NCI-H2029 treated with DMSO at 0.1 percent for 48 hours (cell line): ENCODE measurements around the gene CCDC47.
"Not testable (repeated sequence)": the region's sequence is repeated elsewhere in the genome, so short reads cannot be mapped to it uniquely, and the experiment has no call there.

Experiments
- DNase-seq: peaks from one replicate; lab custom pipeline; 2025; lab: John Stamatoyannopoulos, UW

CCDC47 gene, protein sequence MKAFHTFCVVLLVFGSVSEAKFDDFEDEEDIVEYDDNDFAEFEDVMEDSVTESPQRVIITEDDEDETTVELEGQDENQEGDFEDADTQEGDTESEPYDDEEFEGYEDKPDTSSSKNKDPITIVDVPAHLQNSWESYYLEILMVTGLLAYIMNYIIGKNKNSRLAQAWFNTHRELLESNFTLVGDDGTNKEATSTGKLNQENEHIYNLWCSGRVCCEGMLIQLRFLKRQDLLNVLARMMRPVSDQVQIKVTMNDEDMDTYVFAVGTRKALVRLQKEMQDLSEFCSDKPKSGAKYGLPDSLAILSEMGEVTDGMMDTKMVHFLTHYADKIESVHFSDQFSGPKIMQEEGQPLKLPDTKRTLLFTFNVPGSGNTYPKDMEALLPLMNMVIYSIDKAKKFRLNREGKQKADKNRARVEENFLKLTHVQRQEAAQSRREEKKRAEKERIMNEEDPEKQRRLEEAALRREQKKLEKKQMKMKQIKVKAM

DNA sequence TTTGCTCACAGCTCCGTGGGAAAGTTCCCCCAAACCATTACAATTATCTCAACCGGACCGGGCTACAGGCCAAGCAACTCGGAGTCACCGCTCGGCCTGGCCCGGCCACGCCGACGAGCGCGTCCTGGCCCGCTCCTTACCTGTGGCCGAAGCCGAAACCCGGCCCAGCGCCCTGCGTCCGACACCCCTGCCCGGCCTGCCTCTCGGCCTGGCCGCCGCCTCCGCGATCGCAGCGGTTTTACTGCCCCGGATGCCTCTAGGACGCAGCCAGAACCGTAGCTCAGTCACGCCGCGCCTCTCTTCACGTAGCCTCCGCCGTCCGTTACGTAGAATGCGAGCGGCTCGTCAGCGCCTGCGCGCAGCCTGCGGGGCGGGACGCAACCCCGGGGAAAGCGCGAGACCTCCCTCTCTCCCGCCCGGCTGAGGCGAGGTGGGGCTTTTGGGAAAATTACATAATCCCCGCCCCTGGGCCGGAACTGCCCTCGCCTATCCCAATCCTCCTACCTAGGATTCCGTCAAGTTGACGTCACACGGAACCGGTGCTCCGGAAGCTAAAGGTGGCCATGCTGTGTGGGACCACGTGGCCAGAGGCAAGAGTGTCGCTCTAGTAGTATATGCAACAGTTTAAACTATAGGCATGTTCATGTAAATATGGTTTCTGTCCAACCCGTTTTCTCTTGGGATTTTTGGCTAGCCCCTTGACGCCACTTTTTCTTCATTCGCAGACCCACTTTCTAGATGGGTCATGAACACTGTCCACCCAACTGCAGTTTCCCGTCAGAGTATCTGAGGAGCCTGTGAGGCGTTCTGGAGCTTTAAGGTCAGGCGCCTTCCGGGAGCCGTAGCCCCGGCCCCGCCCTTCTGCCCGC is at the start of gene CCDC47:
Gene CCDC47, minus strand, starts transcription at position 326 of the 869 bp plus-strand sequence. CDS start 7,422 bp downstream, outside the sequence.
- peak; percentile 91 for DNase-seq

DNA sequence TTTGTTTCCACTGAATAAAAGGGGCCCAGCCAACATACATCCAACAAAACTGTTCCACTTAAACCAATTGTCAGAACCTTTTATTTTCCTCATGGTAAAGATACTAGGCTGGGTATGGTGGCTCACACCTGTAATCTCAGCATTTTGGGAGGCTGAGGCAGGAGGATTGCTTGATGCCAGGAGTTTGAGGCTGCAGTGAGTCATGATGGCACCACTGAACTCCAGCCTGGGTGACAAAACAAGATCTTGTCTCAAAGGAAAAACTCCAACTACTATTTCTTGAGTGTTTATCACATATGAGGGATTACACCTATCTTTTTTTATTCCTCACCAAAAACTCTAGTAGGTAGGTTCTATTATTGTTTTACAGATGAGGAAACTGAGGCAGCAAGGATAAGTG is 49.1 kb upstream of the CCDC47 start:
- DNase-seq: no peak

DNA sequence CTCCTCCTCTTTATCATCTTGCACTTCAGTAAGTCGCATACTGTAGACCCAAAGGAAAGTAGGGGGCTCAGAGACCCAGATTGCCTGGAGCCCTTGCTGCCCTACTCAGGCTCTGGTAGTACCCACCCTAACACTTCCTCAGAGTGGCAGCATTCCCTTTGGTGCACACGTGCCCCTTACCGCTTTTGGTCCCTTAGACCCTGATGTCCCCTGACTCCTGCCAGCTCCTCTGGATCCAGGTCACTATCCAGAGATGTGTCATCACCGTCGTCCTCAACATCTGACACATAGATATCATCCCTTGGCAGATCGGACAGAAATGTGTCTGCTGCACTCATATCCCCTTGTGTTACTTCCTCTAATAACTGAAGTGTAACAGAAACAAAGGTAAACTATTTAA is 48.4 kb upstream of the CCDC47 start:
- no peak for DNase-seq

DNA sequence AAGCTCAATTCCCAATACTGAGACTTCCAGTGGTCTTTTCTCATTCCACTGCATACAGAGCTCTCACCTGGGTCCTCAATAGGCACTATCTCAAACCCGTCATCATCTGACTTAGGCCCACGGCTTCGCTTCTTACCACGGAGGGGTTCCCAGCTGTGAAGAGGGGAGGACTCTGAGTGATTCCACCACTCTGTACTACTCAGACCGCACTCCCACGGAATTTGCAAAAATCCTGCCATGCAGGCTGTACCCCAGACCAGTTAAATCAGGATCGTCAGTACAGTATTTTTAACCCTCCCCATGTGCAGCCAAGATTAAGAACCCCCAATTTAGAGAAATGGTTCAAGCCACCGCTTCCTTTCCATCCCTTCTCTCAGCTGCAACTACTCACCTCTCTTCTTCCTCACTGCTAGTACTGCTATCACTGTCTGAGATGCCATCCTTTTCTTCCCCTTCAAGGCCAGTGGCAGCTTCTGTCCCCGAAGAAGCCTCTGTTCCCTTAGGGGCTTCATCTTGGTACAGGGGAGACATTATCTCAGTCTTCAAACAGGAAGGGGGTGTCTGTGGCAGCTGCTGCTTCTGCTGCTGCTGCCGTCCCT is 47.7 kb upstream of the CCDC47 start:
- DNase-seq: no peak

DNA sequence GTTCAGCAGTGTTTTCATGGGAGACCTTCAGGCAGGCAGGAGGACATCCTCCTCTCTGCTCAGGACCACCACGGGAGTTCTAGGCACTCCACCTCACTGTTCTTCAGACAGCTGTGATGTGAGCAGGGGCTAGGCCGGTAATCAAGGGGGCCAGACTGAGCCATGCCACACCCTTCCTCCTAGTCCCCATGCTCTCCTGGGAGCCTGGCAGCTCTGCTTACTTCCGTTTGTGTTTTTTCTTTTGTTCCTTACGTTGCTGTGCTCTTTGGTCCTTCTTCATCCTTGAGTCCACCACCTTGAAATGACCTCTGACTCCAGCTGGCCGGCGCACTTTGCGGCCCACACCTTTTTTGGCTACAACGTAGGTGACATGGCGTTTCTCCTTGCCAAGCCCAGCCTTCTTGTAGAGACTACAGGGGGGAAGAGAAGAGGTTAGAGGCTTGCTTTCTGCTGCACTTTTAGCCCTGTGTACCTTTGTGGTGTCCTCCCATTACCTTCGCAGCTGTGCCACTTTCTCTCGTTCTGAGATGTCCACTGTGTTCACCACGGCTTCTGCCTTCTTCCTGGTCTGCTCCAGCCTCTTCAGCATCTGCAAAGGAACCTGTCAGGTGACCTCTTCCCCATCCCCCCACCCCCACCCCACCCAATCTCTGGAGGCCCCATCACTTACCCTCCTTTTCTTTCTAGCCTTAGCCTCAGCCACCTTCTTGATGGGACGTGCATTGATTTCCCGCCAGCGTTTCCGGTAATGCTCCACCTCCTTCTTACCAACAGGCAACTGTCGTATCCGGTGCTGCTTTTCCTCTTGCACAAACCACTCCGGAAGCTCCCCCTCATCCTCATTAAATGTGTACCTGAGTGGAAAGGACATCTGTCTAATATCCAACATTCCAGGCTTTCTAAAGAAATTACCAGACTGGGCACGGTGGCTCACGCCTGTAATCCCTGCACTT is 46.5 kb upstream of the CCDC47 start:
- DNase-seq: no peak

DNA sequence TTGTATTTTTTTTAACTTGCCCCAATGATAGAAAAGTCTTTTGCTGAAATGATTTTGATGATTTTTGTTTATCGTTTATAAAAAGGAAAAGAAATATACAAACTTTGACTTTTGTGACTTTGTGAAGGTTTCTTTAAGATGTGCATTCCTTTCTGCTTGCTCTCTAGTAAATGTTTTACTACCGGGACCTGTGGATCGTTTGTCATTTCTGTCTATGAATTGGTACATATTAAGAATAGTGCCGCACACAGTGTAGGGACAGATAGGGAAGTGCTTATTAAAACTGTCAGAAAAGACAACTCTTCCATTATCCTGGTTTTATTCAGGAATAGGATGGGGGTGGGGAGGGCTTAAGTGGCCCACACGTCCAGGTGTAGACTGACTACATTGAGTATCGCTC is 45.7 kb upstream of the CCDC47 start:
- DNase-seq: no peak

DNA sequence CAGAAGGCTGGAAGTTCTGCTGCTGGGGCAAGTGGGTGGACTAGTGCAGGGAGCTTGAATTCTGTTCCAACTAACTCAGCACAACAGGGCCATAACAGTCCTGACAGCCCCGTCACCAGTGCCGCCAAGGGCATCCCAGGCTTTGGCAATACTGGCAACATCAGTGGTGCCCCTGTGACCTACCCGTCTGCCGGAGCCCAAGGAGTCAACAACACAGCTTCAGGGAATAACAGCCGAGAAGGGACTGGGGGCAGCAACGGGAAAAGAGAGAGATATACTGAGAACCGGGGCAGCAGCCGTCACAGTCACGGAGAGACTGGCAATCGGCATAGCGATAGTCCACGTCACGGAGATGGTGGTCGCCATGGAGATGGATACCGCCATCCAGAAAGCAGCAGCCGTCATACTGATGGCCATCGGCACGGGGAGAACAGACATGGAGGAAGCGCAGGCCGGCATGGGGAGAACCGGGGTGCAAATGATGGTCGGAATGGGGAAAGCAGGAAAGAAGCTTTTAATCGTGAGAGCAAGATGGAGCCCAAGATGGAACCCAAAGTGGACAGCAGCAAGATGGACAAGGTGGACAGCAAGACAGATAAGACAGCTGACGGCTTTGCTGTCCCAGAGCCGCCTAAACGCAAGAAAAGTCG is 44.5 kb upstream of the CCDC47 start:
- no peak for DNase-seq

DNA sequence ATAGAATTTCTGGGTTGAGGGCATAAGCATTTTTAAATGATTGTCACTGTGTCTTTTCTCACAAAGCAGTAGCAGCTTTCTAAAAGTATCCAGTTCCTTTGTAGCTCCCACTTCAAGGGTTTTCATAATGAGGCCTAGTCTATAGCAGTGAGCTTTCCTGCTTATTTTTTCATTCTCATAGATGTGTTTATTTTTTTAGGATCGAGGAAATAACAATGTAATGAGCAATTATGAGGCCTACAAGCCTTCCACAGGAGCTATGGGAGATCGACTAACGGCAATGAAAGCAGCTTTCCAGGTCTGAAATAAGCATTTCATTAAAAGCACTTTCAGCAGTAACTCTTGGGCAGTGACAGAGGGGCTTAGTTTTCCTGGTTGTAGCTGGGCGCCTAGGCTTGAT is 43.3 kb upstream of the CCDC47 start:
- DNase-seq: no peak

DNA sequence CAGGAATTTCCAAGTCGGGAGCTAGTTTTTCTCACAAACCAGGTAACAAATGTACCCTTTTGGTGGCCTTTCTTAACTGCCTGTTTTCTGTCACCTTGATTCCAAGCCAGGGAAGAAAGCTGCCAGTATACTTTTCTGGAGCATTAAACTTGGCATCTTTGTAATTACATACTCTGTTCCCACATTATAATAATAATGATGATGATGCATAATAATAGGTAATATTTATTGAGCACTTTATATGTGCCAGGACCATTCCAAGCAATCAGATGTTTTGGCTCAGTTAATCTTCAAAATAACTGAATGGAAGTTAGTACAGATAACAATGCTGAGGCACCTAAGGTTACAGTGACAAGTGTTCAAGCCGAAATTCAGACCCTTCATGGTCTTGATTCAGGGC is 42.7 kb upstream of the CCDC47 start:
- DNase-seq: no peak

DNA sequence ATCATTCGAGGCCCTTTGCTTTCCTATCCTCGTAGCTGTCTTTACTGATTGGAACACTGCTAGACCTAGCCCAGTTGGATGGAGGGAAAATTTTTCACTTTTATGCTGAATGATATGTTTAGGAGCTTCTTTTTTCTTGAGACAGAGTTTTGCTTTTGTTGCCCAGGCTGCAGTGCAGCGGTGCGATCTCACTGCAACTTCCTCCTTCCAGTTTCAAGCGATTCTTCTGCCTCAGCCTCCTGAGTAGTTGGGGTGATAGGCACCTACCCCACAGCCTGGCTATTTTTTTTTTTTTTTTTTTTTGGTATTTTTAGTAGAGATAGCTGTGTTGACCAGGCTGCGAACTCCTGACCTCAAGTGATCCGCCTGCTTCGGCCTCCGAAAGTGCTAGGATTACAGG is 36.6 kb upstream of the CCDC47 start:
- no peak for DNase-seq

DNA sequence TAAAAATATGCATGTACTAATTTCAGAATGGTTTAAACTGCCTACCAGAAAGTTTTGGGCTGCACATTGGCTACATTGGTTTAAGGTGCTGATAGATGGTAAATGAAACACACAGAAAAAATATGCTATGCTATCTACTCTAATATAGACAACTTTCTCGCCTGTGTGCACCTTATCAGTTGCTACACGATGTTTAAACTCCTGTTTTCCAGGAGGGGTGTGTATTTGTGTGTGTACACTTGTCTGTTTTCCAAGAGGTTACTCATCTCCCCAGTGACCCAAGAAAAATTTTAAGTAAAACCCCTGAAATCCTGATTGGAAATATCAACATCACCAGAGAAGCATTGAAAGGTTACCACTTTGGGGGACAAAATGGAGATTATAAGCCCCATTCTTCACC is 32.2 kb upstream of the CCDC47 start:
- no peak for DNase-seq

DNA sequence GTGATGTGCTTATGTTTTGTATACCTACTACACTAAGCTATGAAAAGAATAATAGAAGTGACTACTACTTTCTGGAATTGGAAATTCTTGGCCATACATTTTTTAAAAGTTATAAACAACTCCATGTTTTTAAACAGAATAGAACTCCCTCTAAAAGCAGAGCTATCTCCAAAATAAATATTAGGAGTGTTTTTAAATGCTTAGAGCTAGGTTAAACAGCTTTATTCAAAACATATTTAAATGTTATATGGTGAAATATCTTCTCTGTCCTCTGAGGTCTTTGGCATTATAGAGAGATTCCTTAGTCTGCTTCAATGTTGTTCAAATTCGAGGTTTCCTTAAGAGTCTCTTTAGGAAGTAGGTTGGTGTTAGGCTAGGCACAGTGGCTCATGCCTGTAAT is 30.9 kb upstream of the CCDC47 start:
- no peak for DNase-seq

DNA sequence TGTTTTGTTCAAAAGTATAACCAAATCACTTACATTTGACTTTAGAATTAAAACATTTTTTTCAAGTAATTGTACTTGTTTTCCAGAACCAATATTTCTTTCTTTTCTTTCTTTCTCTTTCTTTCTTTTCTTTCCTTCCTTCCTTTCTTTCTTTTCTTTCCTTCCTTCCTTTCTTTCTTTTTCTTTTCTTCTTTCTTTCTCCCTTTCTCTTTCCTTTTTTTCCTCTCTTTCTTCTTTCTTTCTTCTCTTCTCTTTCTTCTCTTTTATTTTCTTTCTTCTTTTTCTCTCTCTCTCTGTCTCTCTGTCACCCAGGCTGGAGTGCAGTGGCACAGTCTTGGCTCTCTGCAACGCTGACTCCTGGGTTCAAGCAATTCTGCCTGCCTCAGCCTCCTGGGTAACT is 27.4 kb upstream of the CCDC47 start:
- DNase-seq: no peak

DNA sequence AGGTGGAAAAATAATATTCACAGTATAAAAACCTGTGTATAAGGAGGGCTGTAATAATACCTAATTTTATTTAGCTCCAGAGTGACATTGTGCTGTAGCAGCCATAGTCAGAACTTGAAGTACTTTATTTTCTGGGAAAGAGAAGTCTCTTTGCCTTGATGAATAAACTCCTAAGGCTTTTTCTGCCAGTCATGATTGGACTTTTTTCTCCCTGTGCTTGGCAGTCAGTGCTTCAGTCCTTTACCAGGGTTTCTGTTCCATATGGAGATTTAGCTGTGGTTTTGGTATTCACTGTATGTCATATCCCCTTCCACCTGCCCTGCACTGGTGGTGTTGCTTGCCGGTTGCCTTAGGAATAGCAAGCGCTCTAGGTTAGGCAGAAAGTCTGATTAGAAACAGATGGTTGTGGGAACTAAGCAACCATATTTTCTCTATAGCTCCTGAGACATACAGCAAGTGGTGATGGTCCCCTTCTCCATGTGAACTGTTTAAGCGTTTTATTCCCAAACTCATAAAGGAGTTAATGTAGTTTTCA is 25.2 kb upstream of the CCDC47 start:
- DNase-seq: no peak

DNA sequence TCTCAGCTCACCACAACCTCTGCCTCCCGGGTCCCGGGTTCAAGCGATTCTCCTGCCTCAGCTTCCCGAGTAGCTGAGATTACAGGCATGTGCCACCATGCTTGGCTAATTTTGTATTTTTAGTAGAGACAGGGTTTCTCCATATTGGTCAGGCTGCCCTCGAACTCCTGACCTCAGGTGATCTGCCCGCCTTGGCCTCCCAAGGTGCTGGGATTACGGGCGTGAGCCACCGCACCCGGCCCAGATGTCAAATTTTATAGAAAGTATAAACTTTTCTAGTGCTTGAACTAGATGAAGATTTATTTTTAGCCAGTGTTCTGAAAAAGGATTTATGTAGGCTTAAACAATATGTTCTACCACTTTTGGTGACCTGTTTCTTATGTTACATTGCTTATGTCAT is 23.0 kb upstream of the CCDC47 start:
- DNase-seq: not testable (repeated sequence)

DNA sequence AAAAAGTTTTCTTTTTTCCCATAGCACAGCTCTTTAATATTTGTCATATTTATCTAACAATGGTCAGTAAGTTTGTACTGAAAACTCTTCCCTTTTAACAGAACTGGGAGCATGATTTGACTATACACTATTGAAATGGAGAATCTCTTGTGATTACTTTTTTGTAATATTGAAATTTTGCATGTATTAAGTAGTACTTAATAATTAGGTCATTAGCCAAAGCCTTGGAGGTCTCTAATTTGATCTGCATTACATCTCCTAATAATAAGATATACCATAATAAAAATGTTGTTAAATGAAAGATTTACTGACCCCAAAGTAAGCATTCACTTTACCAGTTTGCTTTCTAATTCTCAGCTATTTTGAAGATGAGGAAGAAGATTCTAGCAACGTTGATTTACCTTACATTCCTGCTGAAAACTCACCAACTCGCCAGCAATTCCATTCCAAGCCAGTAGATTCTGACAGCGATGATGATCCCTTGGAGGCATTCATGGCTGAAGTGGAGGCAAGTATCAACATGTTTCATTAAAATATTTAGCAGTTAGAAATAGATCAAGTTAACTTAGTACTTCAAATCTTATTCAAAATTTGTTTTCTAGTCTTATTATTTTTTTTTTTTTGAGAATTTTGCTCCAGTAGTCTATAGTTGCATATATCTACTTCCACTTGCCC is 18.8 kb upstream of the CCDC47 start:
- no peak for DNase-seq

DNA sequence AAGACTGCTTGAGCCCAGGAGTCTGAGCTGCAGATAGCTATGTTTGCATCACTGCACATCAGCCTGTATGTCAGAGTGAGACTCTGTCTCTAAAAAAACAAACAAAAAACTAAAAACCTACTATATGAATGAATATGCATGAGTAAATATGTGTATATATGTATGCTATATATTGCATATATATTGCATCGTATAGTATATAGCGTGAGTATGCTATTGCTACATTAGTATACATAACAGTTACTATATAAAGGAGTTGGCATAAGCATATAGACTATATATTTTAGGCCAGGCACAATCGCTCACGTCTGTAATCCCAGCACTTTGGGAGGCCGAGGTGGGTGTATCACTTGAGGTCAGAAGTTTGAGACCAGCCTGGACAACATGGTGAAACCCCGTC is 16.7 kb upstream of the CCDC47 start:
- no peak for DNase-seq

DNA sequence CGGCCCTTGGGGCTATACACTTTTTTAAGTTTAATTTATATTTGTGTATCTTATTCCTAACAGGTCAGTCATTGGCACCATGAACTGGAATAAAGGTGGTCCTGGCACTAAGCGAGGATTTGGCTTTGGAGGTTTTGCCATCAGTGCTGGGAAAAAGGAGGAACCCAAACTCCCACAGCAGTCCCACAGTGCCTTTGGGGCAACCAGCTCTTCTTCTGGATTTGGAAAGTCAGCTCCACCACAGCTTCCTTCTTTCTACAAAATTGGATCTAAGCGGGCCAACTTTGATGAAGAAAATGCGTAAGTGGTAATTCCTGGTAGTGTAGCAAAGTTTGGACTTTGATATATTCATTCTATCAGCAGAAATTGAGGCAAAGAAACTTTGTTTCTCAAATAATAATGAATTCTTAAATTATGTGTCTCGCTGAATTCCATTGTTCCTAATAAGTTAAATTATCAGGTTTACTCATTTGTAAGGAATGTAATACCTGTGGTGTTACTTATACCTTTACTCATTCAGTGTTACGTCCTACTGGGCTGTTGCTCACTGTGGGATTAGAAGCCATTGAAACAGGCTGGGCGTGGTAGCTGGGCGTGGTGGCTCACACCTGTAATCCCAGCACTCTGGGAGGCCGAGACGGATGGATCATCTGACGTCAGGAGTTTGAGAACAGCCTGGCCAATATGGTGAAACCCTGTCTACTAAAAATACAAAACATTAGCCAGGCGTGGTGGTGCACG is 13.7 kb upstream of the CCDC47 start:
- no peak for DNase-seq

DNA sequence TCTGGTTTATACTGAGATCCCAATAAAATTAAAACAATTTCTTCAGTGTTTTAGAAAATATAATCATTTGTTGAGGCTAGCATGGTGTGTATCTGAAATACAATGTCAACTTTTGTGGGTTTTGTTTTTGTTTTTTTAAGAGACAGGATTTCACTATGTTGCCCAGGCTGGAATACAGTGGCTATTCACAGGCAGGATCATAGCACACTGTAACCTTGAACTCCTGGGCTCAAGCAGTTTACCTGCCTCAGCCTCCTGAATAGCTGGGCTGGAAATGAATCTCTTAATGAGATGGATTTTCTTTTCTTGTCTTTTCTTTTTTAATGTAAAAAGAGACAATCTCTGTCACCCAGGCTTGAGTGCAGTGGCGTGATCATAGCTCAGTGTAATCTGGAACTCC is 12.7 kb upstream of the CCDC47 start:
- DNase-seq: no peak
